GM19372 (cell line): Measurements from ENCODE around the gene CFAP92.

Experiments
- ATAC-seq: cut with Tn5 transposase; IDR thresholded peaks from one replicate; pipeline ENCODE4 v1.9.1; 2021; ENCODE audit warnings: mild to moderate bottlenecking, low read depth, moderate library complexity; ENCODE audit not compliant: unreplicated experiment

CFAP92 gene

GRCh38 chr3:129006864-129007263 lies 13.0 kb upstream of the CFAP92 start:
- no peak for ATAC-seq

- ATAC-seq = no peak
These were observed 11.8 kb upstream of the CFAP92 start for GRCh38 chr3:129005526-129006303.

- ATAC-seq = no peak
These were observed 10.9 kb upstream of the CFAP92 start for GRCh38 chr3:129004639-129005295.

- no peak for ATAC-seq
These were observed 9.8 kb upstream of the CFAP92 start for GRCh38 chr3:129003578-129004112.

- no peak for ATAC-seq
These were observed 9.0 kb upstream of the CFAP92 start for GRCh38 chr3:129002573-129003569.

GRCh38 chr3:129001806-129002572 lies 8.1 kb upstream of the CFAP92 start:
- ATAC-seq = no peak

DNA sequence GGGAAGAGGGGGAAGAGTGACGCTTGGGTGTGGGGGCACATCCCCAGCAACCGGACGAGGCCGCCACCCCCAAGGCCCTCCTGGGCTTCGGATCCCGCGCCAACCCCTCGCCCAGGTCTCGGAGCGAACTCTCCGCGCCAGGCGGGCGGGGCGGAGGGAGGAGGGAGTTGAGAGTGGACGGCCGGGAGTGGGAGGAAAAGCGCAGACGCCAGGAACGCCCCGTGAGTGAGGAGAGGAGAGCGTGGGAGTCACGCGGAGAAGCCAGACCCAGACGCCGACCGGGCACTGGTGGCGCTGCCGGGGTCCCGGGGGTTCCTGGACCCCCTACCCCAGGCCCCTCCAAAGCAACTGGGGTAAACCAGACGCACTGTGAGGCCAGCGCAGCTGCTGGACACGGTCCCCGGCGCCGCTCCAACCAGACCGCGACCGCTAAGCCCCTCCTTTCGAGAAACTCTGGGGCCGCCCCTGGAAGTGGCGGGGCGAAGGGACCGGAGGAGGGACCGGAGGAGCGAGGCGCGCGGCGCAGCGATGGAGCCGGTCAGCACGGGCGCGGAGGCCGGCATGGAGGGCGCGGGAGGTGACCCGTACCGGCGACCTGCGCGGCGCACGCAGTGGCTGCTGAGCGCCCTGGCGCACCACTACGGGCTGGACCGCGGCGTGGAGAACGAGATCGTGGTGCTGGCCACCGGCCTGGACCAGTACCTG lies 7.4 kb upstream of the CFAP92 start, which contains the start of gene EFCC1:
EFCC1 (plus strand) TSS at position 204 of the 705 bp plus-strand sequence; CDS start at position 529, 325 bp downstream.
- no peak for ATAC-seq

GRCh38 chr3:129000742-129001100 lies 6.8 kb upstream of the CFAP92 start:
- no peak for ATAC-seq

DNA sequence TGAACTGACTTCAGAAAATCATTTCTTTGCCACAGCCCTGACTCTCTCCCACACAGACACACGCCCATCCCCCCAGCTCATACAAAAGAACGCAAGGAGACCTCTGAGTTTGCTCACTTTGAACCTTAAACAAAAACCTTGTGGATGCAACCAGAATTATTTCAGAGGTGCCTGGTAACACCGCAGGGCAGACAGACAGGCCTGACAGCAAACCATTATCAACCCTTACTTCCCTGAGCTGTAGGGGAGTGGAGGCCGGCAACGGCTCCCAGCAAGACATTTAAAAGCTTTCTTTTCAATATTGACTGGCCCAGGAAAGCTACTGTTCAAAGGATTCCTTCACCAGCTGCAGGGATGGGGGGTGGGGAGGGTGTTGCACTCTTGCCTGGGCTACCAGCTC lies 5.2 kb upstream of the CFAP92 start:
- ATAC-seq = no peak

GRCh38 chr3:128998561-128998960 lies 4.7 kb upstream of the CFAP92 start:
- no peak for ATAC-seq

DNA sequence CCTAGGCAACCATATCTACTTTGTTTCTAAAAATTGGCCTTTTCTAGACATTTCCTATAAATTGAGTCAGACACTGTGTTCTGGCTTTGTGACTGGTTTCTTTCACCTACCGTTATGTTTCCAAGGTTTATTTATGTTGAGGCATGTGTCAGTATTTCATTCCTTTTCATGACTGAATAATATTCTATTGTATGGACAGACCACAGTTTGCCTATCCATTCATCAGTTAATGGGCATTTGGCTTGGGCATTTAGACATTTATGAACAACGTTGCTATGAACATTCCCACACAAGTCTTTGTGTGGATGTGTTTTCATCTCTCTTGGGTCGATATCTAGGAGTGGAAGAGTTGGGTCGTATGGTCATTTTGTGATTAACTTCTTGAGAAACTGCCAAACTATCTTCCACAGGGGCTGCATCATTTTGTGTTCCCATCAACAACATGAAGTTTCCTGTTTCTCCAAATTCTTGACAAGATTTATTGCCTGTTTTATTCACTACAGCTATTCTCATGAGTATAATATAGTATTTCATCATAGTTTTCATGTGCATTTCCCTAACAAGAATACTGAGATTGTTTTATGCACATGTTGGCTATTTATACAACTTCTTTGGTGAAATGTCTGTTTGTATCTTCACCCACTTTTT lies 3.7 kb upstream of the CFAP92 start:
- ATAC-seq = no peak

DNA sequence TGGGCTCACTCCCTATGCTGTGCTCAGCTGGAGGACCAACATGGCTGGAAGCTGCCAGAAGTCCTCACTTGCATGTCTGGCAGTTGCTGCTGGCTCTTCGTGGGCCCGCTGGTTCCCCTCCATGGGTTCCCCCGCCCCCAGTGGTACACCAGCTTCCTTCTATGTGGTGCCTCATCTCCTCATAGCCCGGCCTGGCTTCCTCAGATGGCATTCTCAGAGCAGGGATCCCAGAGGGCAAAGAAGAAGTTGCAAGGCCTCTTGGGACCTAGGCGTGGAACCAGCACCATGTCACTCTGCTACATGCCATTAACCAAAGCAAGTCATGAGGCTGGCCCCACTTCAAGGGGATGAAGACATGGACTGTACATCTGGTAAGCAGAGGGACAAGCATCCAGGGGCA lies 2.9 kb upstream of the CFAP92 start:
- ATAC-seq = no peak

DNA sequence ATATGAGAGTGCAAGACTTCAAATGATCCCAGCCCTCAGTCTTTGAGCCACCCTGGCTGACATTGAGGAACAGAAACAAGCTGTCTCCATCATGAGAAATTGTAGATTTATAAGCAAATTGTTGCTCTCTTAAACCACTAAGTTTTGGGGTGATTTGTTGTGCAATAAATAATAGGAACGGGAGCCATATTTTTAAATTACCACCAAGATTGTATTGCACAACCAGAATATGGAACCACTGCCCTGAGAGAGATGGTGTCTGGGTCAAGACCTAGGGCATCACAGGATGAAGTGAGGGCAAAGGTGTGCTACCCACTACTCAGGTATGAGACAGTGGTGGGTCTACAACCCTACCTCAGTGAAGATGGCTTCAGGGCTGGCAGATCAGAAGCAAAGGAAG lies 2.3 kb upstream of the CFAP92 start:
- ATAC-seq = no peak

GRCh38 chr3:128995737-128996136 lies 1.9 kb upstream of the CFAP92 start:
- ATAC-seq = no peak

GRCh38 chr3:128994581-128995546 lies 988 bp upstream of the CFAP92 start:
- no peak for ATAC-seq

DNA sequence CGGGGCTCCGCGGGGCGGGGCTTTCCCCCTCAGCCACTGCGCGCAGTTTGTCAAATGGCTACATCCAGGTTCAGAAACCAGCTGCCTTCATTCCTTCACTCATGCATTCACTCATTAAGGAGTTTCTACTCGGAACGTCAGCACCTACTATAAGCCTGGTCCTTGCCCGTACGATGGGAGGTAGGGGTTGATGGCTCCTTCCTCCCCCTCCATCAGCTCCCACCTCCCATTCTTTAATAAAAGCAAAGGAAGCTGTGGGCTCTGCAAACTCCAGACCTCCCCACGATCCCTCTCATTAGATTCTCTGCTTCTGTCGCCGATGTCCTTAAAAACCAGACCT lies 267 bp upstream of the CFAP92 start:
- ATAC-seq = no peak

- no peak for ATAC-seq
These were observed 883 bp downstream of the CFAP92 start for GRCh38 chr3:128992926-128993460.
